IPS-20b (cell line): ENCODE data around the gene HOXB5.

Experiments
- H3K27ac ChIP-seq: one replicate; pipeline ENCODE4 v1.5.1; 2013; ENCODE audit warnings: low read length
- H3K27me3 ChIP-seq: 2 replicates; pipeline ENCODE4 v1.6.1; 2013; ENCODE audit warnings: mild to moderate bottlenecking, low read length, inconsistent platforms; ENCODE audit not compliant: insufficient read depth
- H3K36me3 ChIP-seq: 2 replicates; pipeline ENCODE4 v1.6.1; 2013; ENCODE audit warnings: low read depth, mild to moderate bottlenecking, inconsistent platforms, low read length, moderate library complexity; ENCODE audit not compliant: insufficient read depth
- H3K4me1 ChIP-seq: 2 replicates; pipeline ENCODE4 v1.6.1; 2013; ENCODE audit warnings: mild to moderate bottlenecking, control low read depth, inconsistent platforms, low read length, moderate library complexity; ENCODE audit not compliant: insufficient read depth
- H3K4me3 ChIP-seq: 2 replicates; pipeline ENCODE4 v1.5.1; 2013; ENCODE audit warnings: mild to moderate bottlenecking, low read length, inconsistent platforms
- H3K9ac ChIP-seq: 2 replicates; pipeline ENCODE4 v1.6.1; 2013; ENCODE audit warnings: low read depth, mild to moderate bottlenecking, inconsistent platforms, low read length, moderate library complexity
- H3K9me3 ChIP-seq: 2 replicates; pipeline ENCODE4 v1.6.1; 2013; ENCODE audit warnings: mild to moderate bottlenecking, low read depth, low read length, inconsistent platforms; ENCODE audit not compliant: insufficient read depth

The HOXB5 gene

GRCh38 chr17:48634493-48635208, 41.1 kb upstream of the HOXB5 start:
- peaks cover 16% of the 10 kb centered on the region; the same call in 1 of the 2 replicates for H3K9me3 ChIP-seq
- H3K9ac ChIP-seq = no peak overlapping the region
- peaks cover 100% of the 10 kb centered on the region for H3K27me3 ChIP-seq
- H3K4me3 ChIP-seq = no peak overlapping the region
- no peaks in the 10 kb centered on the region for H3K36me3 ChIP-seq
- no peak overlapping the region for H3K27ac ChIP-seq
- H3K4me1 ChIP-seq = no peaks in the 10 kb centered on the region

- Histone ChIP-seq H3K9me3 (peaks cover 16% of the 10 kb centered on the region; the same call in 1 of the 2 replicates), H3K36me3 (no peaks in the 10 kb centered on the region), H3K27ac (no peak overlapping the region), H3K4me3 (no peak overlapping the region), H3K4me1 (no peaks in the 10 kb centered on the region), H3K27me3 (peaks cover 100% of the 10 kb centered on the region), H3K9ac (no peak overlapping the region)
Observed at GRCh38 chr17:48633266-48633677, 39.7 kb upstream of the HOXB5 start.

GRCh38 chr17:48632579-48633265, 39.1 kb upstream of the HOXB5 start:
- H3K9me3 ChIP-seq = peaks cover 16% of the 10 kb centered on the region; the same call in 1 of the 2 replicates
- no peaks in the 10 kb centered on the region for H3K4me1 ChIP-seq
- no peak overlapping the region for H3K4me3 ChIP-seq
- H3K27ac ChIP-seq = no peak overlapping the region
- H3K27me3 ChIP-seq = peaks cover 100% of the 10 kb centered on the region
- no peak overlapping the region for H3K9ac ChIP-seq
- H3K36me3 ChIP-seq = no peaks in the 10 kb centered on the region

- no peaks in the 10 kb centered on the region for H3K4me1 ChIP-seq
- H3K27me3 ChIP-seq = peaks cover 100% of the 10 kb centered on the region
- no peak overlapping the region for H3K27ac ChIP-seq
- H3K9ac ChIP-seq = no peak overlapping the region
- peaks cover 16% of the 10 kb centered on the region; the same call in 1 of the 2 replicates for H3K9me3 ChIP-seq
- no peaks in the 10 kb centered on the region for H3K36me3 ChIP-seq
- H3K4me3 ChIP-seq = no peak overlapping the region
Observed at GRCh38 chr17:48631693-48632578, 38.4 kb upstream of the HOXB5 start.

- Histone ChIP-seq H3K9me3 (peaks cover 16% of the 10 kb centered on the region; the same call in 1 of the 2 replicates), H3K9ac (no peak overlapping the region), H3K27me3 (peaks cover 100% of the 10 kb centered on the region), H3K4me1 (no peaks in the 10 kb centered on the region), H3K27ac (no peak overlapping the region), H3K4me3 (no peak overlapping the region), H3K36me3 (no peaks in the 10 kb centered on the region)
Observed at GRCh38 chr17:48630925-48631692, 37.5 kb upstream of the HOXB5 start.

- H3K4me1 ChIP-seq = no peaks in the 10 kb centered on the region
- no peak overlapping the region for H3K4me3 ChIP-seq
- no peak overlapping the region for H3K27ac ChIP-seq
- H3K9ac ChIP-seq = no peak overlapping the region
- H3K27me3 ChIP-seq = peaks cover 100% of the 10 kb centered on the region
- H3K36me3 ChIP-seq = no peaks in the 10 kb centered on the region
- peaks cover 16% of the 10 kb centered on the region; the same call in 1 of the 2 replicates for H3K9me3 ChIP-seq
Observed at GRCh38 chr17:48630009-48630924, 36.7 kb upstream of the HOXB5 start.

- Histone ChIP-seq H3K36me3 (no peaks in the 10 kb centered on the region), H3K9me3 (peaks cover 16% of the 10 kb centered on the region; the same call in 1 of the 2 replicates), H3K4me1 (no peaks in the 10 kb centered on the region), H3K4me3 (no peak overlapping the region), H3K9ac (no peak overlapping the region), H3K27me3 (peaks cover 100% of the 10 kb centered on the region), H3K27ac (no peak overlapping the region)
Observed at GRCh38 chr17:48629411-48629759, 35.8 kb upstream of the HOXB5 start.

GRCh38 chr17:48628649-48629410, 35.3 kb upstream of the HOXB5 start:
- peaks cover 100% of the 10 kb centered on the region for H3K27me3 ChIP-seq

GRCh38 chr17:48627623-48628521, 34.3 kb upstream of the HOXB5 start:
- H3K27ac ChIP-seq = no peak overlapping the region
- H3K4me3 ChIP-seq = no peak overlapping the region
- H3K27me3 ChIP-seq = peaks cover 100% of the 10 kb centered on the region
- peaks cover 16% of the 10 kb centered on the region for H3K9me3 ChIP-seq
- no peaks in the 10 kb centered on the region for H3K4me1 ChIP-seq
- no peak overlapping the region for H3K9ac ChIP-seq
- no peaks in the 10 kb centered on the region for H3K36me3 ChIP-seq

More at GRCh38 chr17:48628649-48629410, 35.3 kb upstream of the HOXB5 start:
- H3K4me3 ChIP-seq = no peak overlapping the region
- H3K27ac ChIP-seq = no peak overlapping the region
- no peaks in the 10 kb centered on the region for H3K4me1 ChIP-seq
- peaks cover 17% of the 10 kb centered on the region; the same call in 1 of the 2 replicates for H3K9me3 ChIP-seq
- no peak overlapping the region for H3K9ac ChIP-seq
- H3K36me3 ChIP-seq = no peaks in the 10 kb centered on the region
